H1 (cell line): ENCODE results near the gene HOXA10. TPM values are rescaled to one million over a fixed set of nuclear protein-coding genes. Genes with fewer than 3 reads are reported as not detected.

Experiments
- POU5F1 ChIP-seq: IDR thresholded peaks from 2 replicates; pipeline ENCODE4 v1.6.1; 2011; ENCODE audit warnings: low read depth, mild to moderate bottlenecking, low read length, moderate library complexity
- polyA plus RNA-seq, 7 experiments: library from polyadenylated mRNA; depleted of rRNA in 3 of 7; stranded (reverse) in 5 of 7; unstranded in 2 of 7; fragments of >200 nt in 5 of 7; fragments of 200-250 nt in 2 of 7; gene quantifications; 1 replicate in 5 of 7; 2 replicates in 1 of 7; 4 replicates in 1 of 7; pipeline versions ENCODE4 v1.2.1 to v1.2.3, GENCODE V29; 2011 to 2013; ENCODE audit warnings: missing spikeins in 2 of 7, mixed read lengths in 2 of 7
- total RNA-seq: library from RNA; stranded (reverse); fragmentation: NEBNext Ultra II Directional; extraction: Animal tissue kit (Norgen Biotek cat#: 25700); gene quantifications from 2 replicates; pipeline ENCODE4 v1.2.1, GENCODE V29; 2021
- TF ChIP-seq, protein P1 (sequence below): fragments of 300-600 bp; sonication (generic); IDR thresholded peaks from 2 replicates; pipeline ENCODE4 v1.7.1; 2012; ENCODE audit warnings: low read length, moderate library complexity, mild to moderate bottlenecking, inconsistent platforms; ENCODE audit not compliant: insufficient replicate concordance
- TF ChIP-seq, protein P2 (sequence below): IDR thresholded peaks from 2 replicates; pipeline ENCODE4 v1.6.1; 2011; ENCODE audit warnings: low read depth, mild to moderate bottlenecking, low read length; ENCODE audit not compliant: insufficient read depth

Gene HOXA10
- total and polyA plus RNA-seq, 2 of the 8 experiments (the other 6 are each of a cell fraction or from before 2014, with no cell fraction given): not detected

GRCh38 chr7:27208998-27209397, 34.9 kb upstream of the HOXA10 start (continued):
- TF ChIP-seq, protein P1, sequence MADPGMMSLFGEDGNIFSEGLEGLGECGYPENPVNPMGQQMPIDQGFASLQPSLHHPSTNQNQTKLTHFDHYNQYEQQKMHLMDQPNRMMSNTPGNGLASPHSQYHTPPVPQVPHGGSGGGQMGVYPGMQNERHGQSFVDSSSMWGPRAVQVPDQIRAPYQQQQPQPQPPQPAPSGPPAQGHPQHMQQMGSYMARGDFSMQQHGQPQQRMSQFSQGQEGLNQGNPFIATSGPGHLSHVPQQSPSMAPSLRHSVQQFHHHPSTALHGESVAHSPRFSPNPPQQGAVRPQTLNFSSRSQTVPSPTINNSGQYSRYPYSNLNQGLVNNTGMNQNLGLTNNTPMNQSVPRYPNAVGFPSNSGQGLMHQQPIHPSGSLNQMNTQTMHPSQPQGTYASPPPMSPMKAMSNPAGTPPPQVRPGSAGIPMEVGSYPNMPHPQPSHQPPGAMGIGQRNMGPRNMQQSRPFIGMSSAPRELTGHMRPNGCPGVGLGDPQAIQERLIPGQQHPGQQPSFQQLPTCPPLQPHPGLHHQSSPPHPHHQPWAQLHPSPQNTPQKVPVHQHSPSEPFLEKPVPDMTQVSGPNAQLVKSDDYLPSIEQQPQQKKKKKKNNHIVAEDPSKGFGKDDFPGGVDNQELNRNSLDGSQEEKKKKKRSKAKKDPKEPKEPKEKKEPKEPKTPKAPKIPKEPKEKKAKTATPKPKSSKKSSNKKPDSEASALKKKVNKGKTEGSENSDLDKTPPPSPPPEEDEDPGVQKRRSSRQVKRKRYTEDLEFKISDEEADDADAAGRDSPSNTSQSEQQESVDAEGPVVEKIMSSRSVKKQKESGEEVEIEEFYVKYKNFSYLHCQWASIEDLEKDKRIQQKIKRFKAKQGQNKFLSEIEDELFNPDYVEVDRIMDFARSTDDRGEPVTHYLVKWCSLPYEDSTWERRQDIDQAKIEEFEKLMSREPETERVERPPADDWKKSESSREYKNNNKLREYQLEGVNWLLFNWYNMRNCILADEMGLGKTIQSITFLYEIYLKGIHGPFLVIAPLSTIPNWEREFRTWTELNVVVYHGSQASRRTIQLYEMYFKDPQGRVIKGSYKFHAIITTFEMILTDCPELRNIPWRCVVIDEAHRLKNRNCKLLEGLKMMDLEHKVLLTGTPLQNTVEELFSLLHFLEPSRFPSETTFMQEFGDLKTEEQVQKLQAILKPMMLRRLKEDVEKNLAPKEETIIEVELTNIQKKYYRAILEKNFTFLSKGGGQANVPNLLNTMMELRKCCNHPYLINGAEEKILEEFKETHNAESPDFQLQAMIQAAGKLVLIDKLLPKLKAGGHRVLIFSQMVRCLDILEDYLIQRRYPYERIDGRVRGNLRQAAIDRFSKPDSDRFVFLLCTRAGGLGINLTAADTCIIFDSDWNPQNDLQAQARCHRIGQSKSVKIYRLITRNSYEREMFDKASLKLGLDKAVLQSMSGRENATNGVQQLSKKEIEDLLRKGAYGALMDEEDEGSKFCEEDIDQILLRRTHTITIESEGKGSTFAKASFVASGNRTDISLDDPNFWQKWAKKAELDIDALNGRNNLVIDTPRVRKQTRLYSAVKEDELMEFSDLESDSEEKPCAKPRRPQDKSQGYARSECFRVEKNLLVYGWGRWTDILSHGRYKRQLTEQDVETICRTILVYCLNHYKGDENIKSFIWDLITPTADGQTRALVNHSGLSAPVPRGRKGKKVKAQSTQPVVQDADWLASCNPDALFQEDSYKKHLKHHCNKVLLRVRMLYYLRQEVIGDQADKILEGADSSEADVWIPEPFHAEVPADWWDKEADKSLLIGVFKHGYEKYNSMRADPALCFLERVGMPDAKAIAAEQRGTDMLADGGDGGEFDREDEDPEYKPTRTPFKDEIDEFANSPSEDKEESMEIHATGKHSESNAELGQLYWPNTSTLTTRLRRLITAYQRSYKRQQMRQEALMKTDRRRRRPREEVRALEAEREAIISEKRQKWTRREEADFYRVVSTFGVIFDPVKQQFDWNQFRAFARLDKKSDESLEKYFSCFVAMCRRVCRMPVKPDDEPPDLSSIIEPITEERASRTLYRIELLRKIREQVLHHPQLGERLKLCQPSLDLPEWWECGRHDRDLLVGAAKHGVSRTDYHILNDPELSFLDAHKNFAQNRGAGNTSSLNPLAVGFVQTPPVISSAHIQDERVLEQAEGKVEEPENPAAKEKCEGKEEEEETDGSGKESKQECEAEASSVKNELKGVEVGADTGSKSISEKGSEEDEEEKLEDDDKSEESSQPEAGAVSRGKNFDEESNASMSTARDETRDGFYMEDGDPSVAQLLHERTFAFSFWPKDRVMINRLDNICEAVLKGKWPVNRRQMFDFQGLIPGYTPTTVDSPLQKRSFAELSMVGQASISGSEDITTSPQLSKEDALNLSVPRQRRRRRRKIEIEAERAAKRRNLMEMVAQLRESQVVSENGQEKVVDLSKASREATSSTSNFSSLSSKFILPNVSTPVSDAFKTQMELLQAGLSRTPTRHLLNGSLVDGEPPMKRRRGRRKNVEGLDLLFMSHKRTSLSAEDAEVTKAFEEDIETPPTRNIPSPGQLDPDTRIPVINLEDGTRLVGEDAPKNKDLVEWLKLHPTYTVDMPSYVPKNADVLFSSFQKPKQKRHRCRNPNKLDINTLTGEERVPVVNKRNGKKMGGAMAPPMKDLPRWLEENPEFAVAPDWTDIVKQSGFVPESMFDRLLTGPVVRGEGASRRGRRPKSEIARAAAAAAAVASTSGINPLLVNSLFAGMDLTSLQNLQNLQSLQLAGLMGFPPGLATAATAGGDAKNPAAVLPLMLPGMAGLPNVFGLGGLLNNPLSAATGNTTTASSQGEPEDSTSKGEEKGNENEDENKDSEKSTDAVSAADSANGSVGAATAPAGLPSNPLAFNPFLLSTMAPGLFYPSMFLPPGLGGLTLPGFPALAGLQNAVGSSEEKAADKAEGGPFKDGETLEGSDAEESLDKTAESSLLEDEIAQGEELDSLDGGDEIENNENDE: no peak
- no peak for TF ChIP-seq POU5F1
- TF ChIP-seq, protein P2, sequence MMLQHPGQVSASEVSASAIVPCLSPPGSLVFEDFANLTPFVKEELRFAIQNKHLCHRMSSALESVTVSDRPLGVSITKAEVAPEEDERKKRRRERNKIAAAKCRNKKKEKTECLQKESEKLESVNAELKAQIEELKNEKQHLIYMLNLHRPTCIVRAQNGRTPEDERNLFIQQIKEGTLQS: no peak
